DOHH2 (cell line): ENCODE measurements around the gene ZNHIT6.

Experiments
- H3F3A ChIP-seq: fragments of 200-600 bp; sonication (generic), shearing (Covaris generic); 2 replicates; pipeline ENCODE4 v1.6.0; 2016; ENCODE audit warnings: antibody characterized with exemption, mild to moderate bottlenecking; ENCODE audit not compliant: control insufficient read depth, insufficient read depth
- H3K27ac ChIP-seq: fragments of 200-600 bp; sonication (generic); 2 replicates; pipeline ENCODE4 v1.5.1; 2014; ENCODE audit warnings: low read depth, mild to moderate bottlenecking, low read length, moderate library complexity
- H3K27me3 ChIP-seq: fragments of 200-600 bp; sonication (generic); 2 replicates; pipeline ENCODE4 v1.6.1; 2014; ENCODE audit warnings: mild to moderate bottlenecking, low read length, mixed read lengths; ENCODE audit not compliant: control insufficient read depth
- H3K36me3 ChIP-seq: fragments of 200-600 bp; sonication (generic); 2 replicates; pipeline ENCODE4 v1.6.1; 2014; ENCODE audit warnings: mild to moderate bottlenecking, low read length, moderate library complexity, mixed read lengths; ENCODE audit not compliant: control insufficient read depth
- H3K4me1 ChIP-seq: fragments of 200-600 bp; sonication (generic); 2 replicates; pipeline ENCODE4 v1.6.1; 2014; ENCODE audit warnings: mild to moderate bottlenecking, low read length, mixed read lengths; ENCODE audit not compliant: control insufficient read depth
- H3K4me2 ChIP-seq: fragments of 200-600 bp; sonication (generic); 2 replicates; pipeline ENCODE4 v1.6.0; 2014; ENCODE audit warnings: mild to moderate bottlenecking, low read length, moderate library complexity
- H3K4me3 ChIP-seq: fragments of 200-600 bp; sonication (generic); 2 replicates; pipeline ENCODE4 v1.5.1; 2014; ENCODE audit warnings: mild to moderate bottlenecking, low read length, mixed read lengths
- H3K79me2 ChIP-seq: fragments of 200-600 bp; sonication (generic); 2 replicates; pipeline ENCODE4 v1.6.1; 2014; ENCODE audit warnings: mild to moderate bottlenecking, low read length, mixed read lengths; ENCODE audit not compliant: control insufficient read depth
- H3K9me2 ChIP-seq: fragments of 200-600 bp; sonication (generic); replicated peaks from 2 replicates; pipeline ENCODE4 v1.6.1; 2014; ENCODE audit warnings: mild to moderate bottlenecking, low read length, mixed read lengths; ENCODE audit not compliant: control insufficient read depth
- H3K9me3 ChIP-seq: fragments of 200-600 bp; sonication (generic); 2 replicates; pipeline ENCODE4 v1.6.1; 2014; ENCODE audit warnings: antibody characterized with exemption, low read length, mixed read lengths; ENCODE audit not compliant: control insufficient read depth, insufficient read depth
- H4K20me1 ChIP-seq: fragments of 200-600 bp; sonication (generic); 2 replicates; pipeline ENCODE4 v1.6.0; 2014; ENCODE audit warnings: low read depth, mild to moderate bottlenecking, antibody characterized with exemption, low read length, moderate library complexity; ENCODE audit not compliant: control insufficient read depth, insufficient read depth
- CTCF ChIP-seq: fragments of 200-600 bp; sonication (generic); IDR thresholded peaks from one replicate; pipeline ENCODE4 v1.5.1; 2014; ENCODE audit warnings: antibody characterized with exemption, mild to moderate bottlenecking, low read depth, low read length; ENCODE audit not compliant: poor library complexity, severe bottlenecking
- EZH2phosphoT487 ChIP-seq: fragments of 200-600 bp; sonication (generic); IDR thresholded peaks from 2 replicates; pipeline ENCODE4 v1.6.1; 2017; ENCODE audit warnings: borderline replicate concordance, mild to moderate bottlenecking, antibody characterized with exemption, low read length, moderate library complexity, mixed read lengths

ZNHIT6 gene, protein sequence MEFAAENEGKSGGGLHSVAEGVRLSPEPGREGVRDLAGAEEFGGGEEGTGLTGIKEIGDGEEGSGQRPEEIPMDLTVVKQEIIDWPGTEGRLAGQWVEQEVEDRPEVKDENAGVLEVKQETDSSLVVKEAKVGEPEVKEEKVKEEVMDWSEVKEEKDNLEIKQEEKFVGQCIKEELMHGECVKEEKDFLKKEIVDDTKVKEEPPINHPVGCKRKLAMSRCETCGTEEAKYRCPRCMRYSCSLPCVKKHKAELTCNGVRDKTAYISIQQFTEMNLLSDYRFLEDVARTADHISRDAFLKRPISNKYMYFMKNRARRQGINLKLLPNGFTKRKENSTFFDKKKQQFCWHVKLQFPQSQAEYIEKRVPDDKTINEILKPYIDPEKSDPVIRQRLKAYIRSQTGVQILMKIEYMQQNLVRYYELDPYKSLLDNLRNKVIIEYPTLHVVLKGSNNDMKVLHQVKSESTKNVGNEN

DNA sequence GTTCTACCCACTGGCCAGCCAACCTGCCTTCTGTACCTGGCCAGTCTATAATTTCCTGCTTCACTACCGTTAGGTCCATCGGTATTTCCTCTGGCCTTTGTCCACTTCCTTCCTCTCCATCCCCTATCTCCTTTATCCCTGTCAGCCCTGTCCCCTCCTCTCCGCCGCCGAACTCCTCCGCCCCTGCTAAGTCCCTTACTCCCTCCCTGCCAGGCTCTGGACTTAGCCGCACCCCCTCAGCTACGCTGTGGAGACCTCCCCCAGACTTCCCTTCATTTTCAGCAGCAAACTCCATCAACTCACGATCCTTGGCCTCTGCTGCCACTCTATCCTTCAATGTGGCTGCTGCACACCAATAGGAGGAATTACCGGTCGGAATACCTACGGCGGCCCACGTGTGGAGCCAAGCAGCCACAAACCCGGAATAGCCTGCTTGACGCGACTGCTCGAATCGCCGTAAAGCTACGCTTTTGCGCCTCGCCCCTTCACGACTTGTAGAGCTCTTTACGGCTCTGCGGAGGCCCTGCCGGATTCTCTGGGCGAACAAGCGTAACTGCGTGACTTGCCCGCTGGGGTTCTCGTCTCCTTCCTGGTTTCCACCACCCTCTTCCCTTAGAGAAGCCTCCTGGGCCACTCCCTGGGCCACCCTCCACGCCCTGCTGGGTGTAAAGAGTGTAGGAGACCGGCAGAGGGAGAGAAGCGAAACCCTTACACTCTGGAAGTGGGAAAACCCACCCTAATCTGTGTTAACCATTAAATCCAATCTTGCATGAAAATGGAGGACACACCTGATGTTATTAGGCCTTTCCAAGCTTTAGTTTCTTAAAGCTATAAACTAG is at the start of gene ZNHIT6:
TSS of gene ZNHIT6 (minus strand) at position 444 of the 839 bp plus-strand sequence. CDS start at position 295, 149 bp downstream.
- Histone ChIP-seq H3K27me3 (no peaks in the 10 kb centered on the region), H3K4me1 (peaks cover 18% of the 10 kb centered on the region), H3F3A (no peaks in the 10 kb centered on the region)

GRCh38 chr1:85756864-85757263 is 48.6 kb upstream of the ZNHIT6 start:
- TF ChIP-seq EZH2phosphoT487 (no peak), CTCF (no peak)
- Histone ChIP-seq H3K4me3 (no peak overlapping the region), H3K27ac (no peak overlapping the region), H3K9me2 (no peaks in the 10 kb centered on the region), H3K36me3 (no peaks in the 10 kb centered on the region), H4K20me1 (no peaks in the 10 kb centered on the region), H3F3A (no peaks in the 10 kb centered on the region), H3K4me2 (no peak overlapping the region), H3K9me3 (no peaks in the 10 kb centered on the region), H3K4me1 (no peaks in the 10 kb centered on the region), H3K27me3 (no peaks in the 10 kb centered on the region), H3K79me2 (no peaks in the 10 kb centered on the region)

More for the DNA sequence above, at the start of gene ZNHIT6:
- no peaks in the 10 kb centered on the region for H3K9me3 ChIP-seq
- peak within 1 kb of the TSS; percentile 100 for H3K4me3 ChIP-seq
- H3K79me2 ChIP-seq = peaks cover 49% of the 10 kb centered on the region
- H3K9me2 ChIP-seq = no peaks in the 10 kb centered on the region
- TF ChIP-seq EZH2phosphoT487 (no peak), CTCF (peak; percentile 34)
- H4K20me1 ChIP-seq = no peaks in the 10 kb centered on the region
- H3K4me2 ChIP-seq = peak within 1 kb of the TSS; percentile 91
- peaks cover 45% of the 10 kb centered on the region for H3K36me3 ChIP-seq
- peak within 1 kb of the TSS; percentile 54 for H3K27ac ChIP-seq

- Histone ChIP-seq H3K79me2 (no peaks in the 10 kb centered on the region), H4K20me1 (no peaks in the 10 kb centered on the region), H3K4me2 (no peak overlapping the region), H3K36me3 (no peaks in the 10 kb centered on the region), H3K9me3 (no peaks in the 10 kb centered on the region), H3K4me1 (no peaks in the 10 kb centered on the region), H3K9me2 (no peaks in the 10 kb centered on the region), H3K27ac (no peak overlapping the region), H3K27me3 (no peaks in the 10 kb centered on the region), H3K4me3 (no peak overlapping the region), H3F3A (no peaks in the 10 kb centered on the region)
- no peak for TF ChIP-seq EZH2phosphoT487
- no peak for TF ChIP-seq CTCF
Measured at GRCh38 chr1:85748120-85748519, 39.9 kb upstream of the ZNHIT6 start.
